ENCODE data around the gene DPEP2. TPM values are rescaled to one million over a fixed set of nuclear protein-coding genes. Genes with fewer than 3 reads are reported as not detected.
"Not testable (repeated sequence)": the region's sequence is repeated elsewhere in the genome, so short reads cannot be mapped to it uniquely, and the experiment has no call there.

Gene DPEP2
- polyA plus RNA-seq, 4 donors: 0.54 to 1.2 (median 0.94) TPM

DNA sequence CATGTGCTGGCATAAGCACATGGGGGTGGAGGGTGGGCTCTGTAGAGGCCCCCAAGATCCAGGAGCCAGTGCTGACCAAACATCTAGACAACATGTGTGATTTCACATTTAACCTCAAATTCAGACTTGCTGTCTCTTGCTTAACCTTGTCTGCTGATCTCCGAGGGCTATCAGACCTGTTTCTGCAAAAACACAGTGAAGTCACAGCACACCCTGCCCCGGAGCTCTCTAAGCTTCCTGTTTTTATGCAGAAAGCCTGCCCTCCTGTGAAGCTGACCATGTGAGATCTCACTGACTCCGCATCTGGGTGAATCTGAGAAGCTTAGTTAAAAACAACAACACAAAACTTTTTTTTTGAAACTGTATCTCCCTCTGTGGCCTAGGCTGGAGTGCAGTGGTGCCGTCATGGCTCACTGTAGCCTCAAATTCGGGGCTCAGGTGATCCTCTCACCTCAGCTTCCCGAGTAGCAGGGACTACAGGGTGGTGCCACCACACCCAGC lies 6.6 kb upstream of the DPEP2 start:
- DNase-seq (ENCODE audit: low read depth in 4 of 4, low spot score in 3 of 4): no peak

DNA sequence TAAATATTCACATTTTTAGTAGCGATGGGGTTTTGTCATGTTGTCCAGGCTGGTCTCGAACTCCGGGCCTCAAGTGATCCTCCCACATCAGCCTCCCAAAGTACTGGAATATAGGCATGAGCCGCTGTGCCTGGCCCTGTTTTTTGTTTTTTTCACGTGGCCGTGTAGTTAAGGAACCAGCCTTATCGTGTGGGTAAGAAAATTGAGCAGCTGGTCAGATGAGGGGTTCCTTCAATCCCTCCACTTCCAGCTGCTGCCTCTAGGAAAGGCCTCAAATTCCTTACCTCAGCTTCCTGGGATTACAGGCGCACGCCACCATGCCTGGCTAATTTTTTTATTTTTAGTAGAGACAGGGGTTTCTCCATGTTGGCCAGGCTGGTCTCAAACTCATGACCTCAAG lies 5.9 kb upstream of the DPEP2 start:
- DNase-seq (ENCODE audit: low read depth in 4 of 4, low spot score in 3 of 4): no peak

DNA sequence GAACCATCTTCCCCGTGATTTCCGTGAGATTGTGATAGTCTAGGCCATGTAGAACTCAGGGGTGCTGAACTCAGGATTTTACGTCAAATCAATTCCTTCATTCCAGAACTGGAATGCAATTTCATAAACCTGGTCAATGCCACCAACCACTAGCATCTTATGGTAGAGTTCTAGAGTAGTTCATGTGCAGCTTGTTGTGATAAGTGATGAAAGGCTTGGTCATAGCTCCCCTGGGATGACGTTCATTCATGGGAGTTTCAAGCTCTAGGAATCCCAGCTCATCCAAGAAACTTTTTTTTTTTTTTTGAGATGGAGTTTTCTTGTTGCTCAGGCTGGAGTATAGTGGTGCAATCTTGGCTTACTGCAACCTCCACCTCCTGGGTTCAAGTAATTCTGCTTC lies 3.7 kb upstream of the DPEP2 start:
- DNase-seq (ENCODE audit: low read depth in 4 of 4, low spot score in 3 of 4): no peak

- DNase-seq (ENCODE audit: low read depth in 4 of 4, low spot score in 3 of 4): no peak
Observed at GRCh38 chr16:68000450-68000849, 1.2 kb upstream of the DPEP2 start.

DNA sequence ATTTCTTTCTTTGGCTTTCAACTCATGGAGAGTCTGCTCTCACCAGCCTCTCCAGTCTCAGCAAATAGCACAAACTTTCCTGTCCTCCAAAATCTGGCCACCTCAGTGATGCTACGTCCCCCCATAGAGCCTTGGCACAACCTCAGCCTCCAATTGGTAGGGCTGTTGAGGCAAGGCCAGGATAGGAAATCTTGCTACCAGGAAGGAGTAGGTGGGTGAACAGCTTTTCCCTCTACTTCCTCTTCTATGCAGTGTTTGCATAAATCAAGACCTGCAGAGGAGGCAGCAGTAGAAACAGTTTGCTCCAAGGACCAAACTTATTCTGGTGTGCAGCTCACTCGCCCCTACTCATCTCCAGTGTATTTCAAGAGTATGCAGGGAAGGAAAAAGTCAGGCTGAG lies 701 bp upstream of the DPEP2 start:
- no peak for DNase-seq (ENCODE audit: low read depth in 4 of 4, low spot score in 3 of 4)

DNA sequence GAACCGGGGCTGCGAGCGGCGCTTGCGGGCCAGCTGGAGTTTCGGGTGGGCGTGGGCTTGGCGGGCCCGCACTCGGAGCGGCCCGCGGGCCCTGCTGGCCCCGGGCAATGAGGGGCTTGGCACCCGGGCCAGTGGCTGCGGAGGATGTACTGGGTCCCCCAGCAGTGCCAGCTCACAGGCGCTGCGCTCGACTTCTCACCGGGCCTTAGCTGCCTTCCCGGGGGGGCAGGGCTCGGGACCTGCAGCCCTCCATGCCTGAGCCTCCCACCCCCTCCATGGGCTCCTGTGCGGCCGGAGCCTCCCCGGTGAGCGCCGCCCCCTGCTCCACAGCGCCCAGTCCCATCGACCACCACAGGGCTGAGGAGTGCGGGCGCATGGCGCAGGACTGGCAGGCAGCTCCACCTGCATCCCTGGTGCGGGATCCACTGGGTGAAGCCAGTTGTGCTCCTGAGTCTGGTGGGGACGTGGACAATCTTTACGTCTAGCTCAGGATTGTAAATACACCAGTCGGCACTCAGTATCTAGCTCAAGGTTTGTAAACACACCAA lies 979 bp downstream of the DPEP2 start:
- DNase-seq (ENCODE audit: low read depth in 4 of 4, low spot score in 3 of 4): not testable (repeated sequence)

DNA sequence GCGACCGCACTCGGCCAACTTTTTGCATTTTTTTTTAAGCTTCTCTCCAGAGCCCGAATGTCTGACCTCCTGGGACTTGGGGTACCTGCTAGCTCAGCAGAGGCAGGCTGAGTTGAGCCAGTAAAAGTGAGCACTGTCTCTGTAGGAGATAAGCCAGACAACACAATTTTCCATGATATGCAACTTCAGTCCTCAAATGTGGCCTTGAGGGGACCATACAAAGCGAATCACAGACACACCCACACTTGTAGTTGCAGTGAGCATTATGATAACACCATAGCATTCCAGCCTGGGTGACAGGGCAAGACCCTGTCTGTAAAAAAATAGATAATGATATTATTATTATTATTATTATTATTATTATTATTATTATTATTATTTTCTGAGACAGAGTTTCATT lies 2.6 kb downstream of the DPEP2 start:
- DNase-seq (ENCODE audit: low read depth in 4 of 4, low spot score in 3 of 4): no peak

DNA sequence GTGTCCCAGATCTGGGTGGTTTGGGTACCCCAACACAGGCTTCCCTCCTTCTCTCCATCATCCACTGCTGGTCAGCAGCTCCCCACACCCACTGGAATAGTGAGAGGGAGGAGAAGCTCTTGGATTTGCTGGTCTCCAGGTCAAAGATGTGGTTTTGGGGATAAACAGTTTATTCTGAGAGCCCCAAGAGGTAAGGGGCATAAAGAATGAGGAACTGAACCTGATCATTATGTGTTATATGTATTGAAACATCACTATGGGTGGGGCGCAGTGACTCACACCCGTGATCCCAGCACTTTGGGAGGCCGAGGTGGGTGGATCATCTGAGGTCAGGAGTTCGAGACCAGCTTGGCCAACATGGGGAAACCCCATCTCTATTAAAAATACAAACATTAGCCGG lies 3.9 kb downstream of the DPEP2 start:
- no peak for DNase-seq (ENCODE audit: low read depth in 4 of 4, low spot score in 3 of 4)

GRCh38 chr16:67994040-67994408 lies 5.3 kb downstream of the DPEP2 start:
- DNase-seq (ENCODE audit: low read depth in 4 of 4, low spot score in 3 of 4): not testable (repeated sequence)

DNA sequence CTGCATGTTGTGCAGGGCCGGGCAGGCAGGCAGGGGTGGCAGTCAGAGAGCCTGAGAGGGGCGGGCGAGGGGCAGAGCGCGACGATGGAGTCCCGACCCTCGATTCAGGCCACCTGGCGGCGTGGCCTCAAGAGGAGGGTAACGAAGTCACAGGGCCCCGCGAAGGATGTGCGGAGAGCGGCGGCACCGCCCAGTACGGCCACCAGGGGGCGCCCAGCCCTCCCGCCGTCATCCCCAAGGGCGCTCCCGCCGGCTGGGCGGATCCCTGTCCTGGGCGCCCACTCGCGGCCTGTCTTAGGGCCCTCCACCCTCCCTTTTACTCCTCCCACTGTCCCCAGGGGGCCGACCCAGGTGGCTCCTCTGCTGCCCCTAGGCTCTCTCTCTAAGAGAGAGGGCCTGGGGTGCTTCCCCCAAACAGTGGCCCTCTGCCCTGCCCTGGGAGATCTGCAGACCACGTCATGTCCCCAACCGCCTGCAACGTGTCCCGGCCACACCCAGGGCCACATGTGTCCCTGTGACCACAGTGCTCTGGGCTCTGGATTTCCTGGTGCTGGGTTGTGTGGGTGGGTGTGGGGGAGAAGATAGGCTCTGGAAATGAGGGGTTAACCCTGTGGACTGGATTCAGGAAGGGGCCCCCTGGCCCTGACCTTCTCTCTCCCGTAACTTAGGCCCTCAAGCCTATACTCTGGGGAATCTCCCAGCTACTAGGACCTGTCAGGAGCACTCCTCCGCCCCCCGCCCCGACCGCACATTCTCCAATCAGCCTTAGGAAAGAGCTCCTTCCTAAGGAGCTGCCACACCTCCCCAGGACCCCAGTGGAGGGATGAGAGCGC lies 5.9 kb downstream of the DPEP2 start:
- DNase-seq (ENCODE audit: low read depth in 4 of 4, low spot score in 3 of 4): peak in 1 of 4 donors; percentile 30

DNA sequence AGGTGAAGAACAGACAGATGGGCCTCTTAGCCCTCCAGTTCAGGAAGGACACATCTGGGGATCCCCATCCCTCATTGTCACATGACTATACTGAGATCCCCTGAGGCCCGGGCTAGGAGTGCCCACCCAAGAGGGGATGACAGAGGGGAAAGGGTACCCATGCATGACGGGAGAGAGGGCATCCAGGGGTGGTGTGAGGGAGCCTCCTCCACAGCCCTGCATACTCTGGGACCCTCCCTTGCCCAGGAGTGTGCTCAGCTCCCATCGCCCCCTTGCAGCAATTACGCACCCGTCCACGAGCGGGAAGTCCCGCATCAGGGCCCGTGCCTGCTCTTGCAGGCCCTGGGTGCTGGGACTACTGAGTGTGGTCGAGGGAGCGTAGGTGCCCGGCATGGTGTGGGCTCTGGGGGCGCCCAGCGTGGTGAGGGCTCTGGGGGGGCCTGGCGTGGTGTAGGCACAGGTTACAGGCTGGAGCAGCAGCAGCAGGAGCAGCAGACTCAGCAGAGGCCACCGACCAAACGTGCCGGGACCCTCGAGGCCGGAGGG lies 6.5 kb downstream of the DPEP2 start:
- DNase-seq (ENCODE audit: low read depth in 4 of 4, low spot score in 3 of 4): no peak

- no peak for DNase-seq (ENCODE audit: low read depth in 4 of 4, low spot score in 3 of 4)
Observed at GRCh38 chr16:67990018-67990386, 9.3 kb downstream of the DPEP2 start.

- no peak for DNase-seq (ENCODE audit: low read depth in 4 of 4, low spot score in 3 of 4)
Observed at GRCh38 chr16:67989322-67990017, 9.8 kb downstream of the DPEP2 start.

- DNase-seq (ENCODE audit: low read depth in 4 of 4, low spot score in 3 of 4): no peak
Observed at GRCh38 chr16:67988675-67989074, 10.6 kb downstream of the DPEP2 start.

GRCh38 chr16:67987460-67988160 lies 11.7 kb downstream of the DPEP2 start:
- no peak for DNase-seq (ENCODE audit: low read depth in 4 of 4, low spot score in 3 of 4)

GRCh38 chr16:67986949-67987348 lies 12.3 kb downstream of the DPEP2 start:
- no peak for DNase-seq (ENCODE audit: low read depth in 4 of 4, low spot score in 3 of 4)

DNA sequence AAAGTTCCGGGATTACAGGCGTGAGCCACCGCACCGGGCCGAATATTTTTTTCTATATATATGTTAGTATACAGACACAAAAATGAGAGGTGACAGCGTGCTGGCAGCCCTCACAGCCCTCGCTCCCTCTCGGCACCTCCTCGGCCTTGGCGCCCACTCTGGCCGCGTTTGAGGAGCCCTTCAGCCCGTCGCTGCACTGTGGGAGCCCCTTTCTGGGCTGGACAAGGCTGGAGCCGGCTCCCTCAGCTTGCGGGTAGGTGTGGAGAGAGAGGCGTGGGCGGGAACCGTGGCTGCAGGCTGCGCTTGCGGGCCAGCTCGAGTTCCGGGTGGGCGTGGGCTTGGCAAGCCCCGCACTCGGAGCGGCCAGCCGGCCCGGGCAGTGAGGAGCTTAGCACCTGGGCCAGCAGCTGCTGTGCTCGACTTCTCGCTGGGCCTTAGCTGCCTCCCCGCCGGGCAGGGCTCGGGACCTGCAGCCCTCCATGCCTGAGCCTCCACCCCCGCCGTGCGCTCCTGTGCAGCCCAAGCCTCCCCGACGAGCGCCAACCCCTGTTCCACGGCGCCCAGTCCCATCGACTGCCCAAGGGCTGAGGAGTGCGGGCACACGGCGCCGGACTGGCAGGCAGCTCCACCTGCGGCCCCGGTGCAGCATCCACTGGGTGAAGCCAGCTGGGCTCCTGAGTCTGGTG lies 17.1 kb downstream of the DPEP2 start:
- no peak for DNase-seq (ENCODE audit: low read depth in 4 of 4, low spot score in 3 of 4)

DNA sequence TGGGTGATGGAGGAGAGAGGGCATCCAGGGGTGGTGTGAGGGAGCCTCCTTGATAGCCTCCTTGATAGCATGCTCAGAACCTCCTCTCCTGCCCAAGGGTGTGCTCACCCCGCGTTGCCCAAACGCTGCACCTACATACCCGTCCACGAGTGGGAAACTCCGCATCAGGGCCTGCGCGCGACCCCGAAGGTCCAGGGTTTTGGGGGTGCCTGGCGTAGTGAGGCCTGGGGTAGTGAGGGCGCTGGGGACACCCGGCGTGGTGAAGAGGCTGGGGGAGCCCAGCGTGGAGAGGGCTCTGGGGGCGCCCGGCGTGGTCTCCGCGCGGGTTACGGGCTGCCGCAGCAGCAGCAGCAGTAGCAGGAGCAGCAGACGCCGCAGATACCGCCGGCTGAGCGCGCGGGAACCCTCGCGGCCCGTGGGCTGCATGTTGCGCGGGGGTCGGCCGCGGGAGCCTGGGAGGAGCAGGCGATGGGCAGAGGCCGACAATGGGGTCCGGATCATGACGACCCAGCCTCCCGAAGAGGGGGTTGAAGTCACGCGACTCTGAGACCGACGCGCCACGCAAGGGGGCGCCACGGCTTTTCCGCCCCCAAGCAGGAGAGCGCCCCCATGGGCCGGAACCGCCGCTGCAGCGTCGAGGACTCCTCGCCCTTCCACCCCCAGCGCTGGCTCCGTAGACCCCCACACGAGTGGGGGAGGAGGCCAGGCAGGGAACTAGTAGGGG lies 19.2 kb downstream of the DPEP2 start, which contains the start of gene DPEP3:
Gene DPEP3, minus strand, starts transcription at position 545 of the 724 bp plus-strand sequence. Its CDS starts 119 bp downstream, at position 426.
- DNase-seq (ENCODE audit: low read depth in 4 of 4, low spot score in 3 of 4): no peak

GRCh38 chr16:67977469-67978227 lies 21.6 kb downstream of the DPEP2 start:
- DNase-seq (ENCODE audit: low read depth in 4 of 4, low spot score in 3 of 4): no peak
